Measurements from ENCODE around the gene SMC1B. TPM values are rescaled to one million over a fixed set of nuclear protein-coding genes. Genes with fewer than 3 reads are reported as not detected.

Gene SMC1B
- total and polyA plus RNA-seq, 4 donors, result 0.02 to 0.05 TPM; not detected in 2

- no peak overlapping the region for H3K9ac ChIP-seq (ENCODE audit: low read depth in 1 of 2, low read length in 2 of 2)
- no peak for DNase-seq (ENCODE audit: low spot score)
- no peaks in the 10 kb centered on the region for H3K4me1 ChIP-seq (ENCODE audit: control insufficient read depth in 4 of 4, insufficient read depth in 4 of 4, low read length in 3 of 4)
- no peaks in the 10 kb centered on the region for H3K9me3 ChIP-seq (ENCODE audit: control insufficient read depth in 4 of 4, low read length in 3 of 4)
- H3K36me3 ChIP-seq (ENCODE audit: control insufficient read depth in 4 of 4, insufficient read depth in 3 of 4, low read depth in 1 of 4, low read length in 3 of 4), result no peaks in the 10 kb centered on the region
- peaks cover 0 to 3% (median 0%) of the 10 kb centered on the region in 4 donors for H3K27me3 ChIP-seq (ENCODE audit: control insufficient read depth in 4 of 4, insufficient read depth in 4 of 4, low read length in 3 of 4)
- no peak overlapping the region for H3K27ac ChIP-seq (ENCODE audit: low read depth in 1 of 2, low read length in 2 of 2)
- 98% methylated on average over 2 of the region's 2 CpGs for WGBS
- TF ChIP-seq CTCF (IDR thresholded peaks at IDR 0.05; ENCODE audit: low read depth, low read length, missing input control) (no peak), RAD21 (IDR thresholded peaks at IDR 0.05) (no peak), HNF4A (conservative IDR thresholded peaks at IDR 0.05) (no peak), TAF1 (conservative IDR thresholded peaks at IDR 0.05) (no peak), REST (IDR thresholded peaks at IDR 0.05) (no peak), GABPA (IDR thresholded peaks at IDR 0.05 in 1 of 2, conservative IDR thresholded peaks at IDR 0.05 in 1 of 2) (no peak)
- no peak overlapping the region for H3K4me3 ChIP-seq (ENCODE audit: low read depth in 1 of 3, low read length in 3 of 3)
These were observed 7.1 kb upstream of the SMC1B start for GRCh38 chr22:45420539-45420938.

GRCh38 chr22:45420011-45420410, 6.6 kb upstream of the SMC1B start:
- 80% methylated on average over 4 of the region's 4 CpGs for WGBS

More at GRCh38 chr22:45420011-45420410, 6.6 kb upstream of the SMC1B start:
- Histone ChIP-seq H3K27ac (ENCODE audit: low read depth in 1 of 2, low read length in 2 of 2) (no peak overlapping the region), H3K4me1 (ENCODE audit: control insufficient read depth in 4 of 4, insufficient read depth in 4 of 4, low read length in 3 of 4) (no peaks in the 10 kb centered on the region), H3K9me3 (ENCODE audit: control insufficient read depth in 4 of 4, low read length in 3 of 4) (no peaks in the 10 kb centered on the region), H3K36me3 (ENCODE audit: control insufficient read depth in 4 of 4, insufficient read depth in 3 of 4, low read depth in 1 of 4, low read length in 3 of 4) (no peaks in the 10 kb centered on the region), H3K27me3 (ENCODE audit: control insufficient read depth in 4 of 4, insufficient read depth in 4 of 4, low read length in 3 of 4) (peaks cover 0 to 3% (median 0%) of the 10 kb centered on the region in 4 donors), H3K4me3 (ENCODE audit: low read depth in 1 of 3, low read length in 3 of 3) (no peak overlapping the region), H3K9ac (ENCODE audit: low read depth in 1 of 2, low read length in 2 of 2) (no peak overlapping the region)
- TF ChIP-seq ZBTB33 (IDR thresholded peaks at IDR 0.05) (no peak), RXRA (IDR thresholded peaks at IDR 0.05) (no peak), TAF1 (conservative IDR thresholded peaks at IDR 0.05) (no peak), HNF4G (IDR thresholded peaks at IDR 0.05) (no peak), NR2F2 (IDR thresholded peaks at IDR 0.05) (no peak), JUND (IDR thresholded peaks at IDR 0.05) (no peak), EGR1 (IDR thresholded peaks at IDR 0.05; ENCODE audit: low read depth in 2 of 2) (no peak), FOXA2 (IDR thresholded peaks at IDR 0.05) (no peak), CTCF (IDR thresholded peaks at IDR 0.05; ENCODE audit: low read depth, low read length, missing input control) (no peak), YY1 (IDR thresholded peaks at IDR 0.05) (no peak), MAX (IDR thresholded peaks at IDR 0.05) (no peak), ATF3 (IDR thresholded peaks at IDR 0.05) (no peak), HNF4A (conservative IDR thresholded peaks at IDR 0.05) (no peak), SP1 (IDR thresholded peaks at IDR 0.05) (no peak), GABPA (IDR thresholded peaks at IDR 0.05 in 1 of 2, conservative IDR thresholded peaks at IDR 0.05 in 1 of 2) (no peak), RAD21 (IDR thresholded peaks at IDR 0.05) (no peak), REST (IDR thresholded peaks at IDR 0.05) (no peak)
- DNase-seq (ENCODE audit: low spot score), result no peak
